Ascending aorta (tissue), 2 donors: ENCODE results near the gene CELA1. TPM values are rescaled to one million over a fixed set of nuclear protein-coding genes. Genes with fewer than 3 reads are reported as not detected.

Source experiments
- DNase-seq, 2 donors: peaks; one replicate each; pipeline ENCODE4 v3.0.0-alpha.2; 2019; ENCODE audit warnings: low spot score in 2 of 2
- H3K27ac ChIP-seq, 2 donors: fragments of 200-600 bp; sonication (generic); one replicate each; pipeline ENCODE4 v1.5.1; 2016 to 2017; ENCODE audit warnings: mild to moderate bottlenecking in 1 of 2
- H3K27me3 ChIP-seq: fragments of 200-600 bp; sonication (generic); one replicate; pipeline ENCODE4 v1.5.1; 2017
- H3K36me3 ChIP-seq, 2 donors: fragments of 200-600 bp; sonication (generic); one replicate each; pipeline ENCODE4 v1.5.1; 2016
- H3K4me1 ChIP-seq, 2 donors: fragments of 200-600 bp; sonication (generic); one replicate each; pipeline ENCODE4 v1.5.1; 2016 to 2017; ENCODE audit warnings: mild to moderate bottlenecking in 1 of 2
- H3K4me3 ChIP-seq, 2 donors: fragments of 200-600 bp; sonication (generic); one replicate each; pipeline ENCODE4 v1.5.1; 2016 to 2017; ENCODE audit warnings: mild to moderate bottlenecking in 1 of 2
- H3K9me3 ChIP-seq, 2 donors: fragments of 200-600 bp; sonication (generic); one replicate each; pipeline ENCODE4 v1.5.1; 2016
- intact Hi-C: fragments of 100-400 bp; cut with DNase I; formaldehyde crosslinking; loops from one replicate; pipeline ENCODE4 v1.15.1; 2023
- total RNA-seq: library from RNA; depleted of rRNA; stranded (reverse); fragments of >200 nt; gene quantifications from one replicate; pipeline ENCODE4 v1.1.0, GENCODE V29; 2016
- TF ChIP-seq, protein P1 (sequence below), 3 experiments: fragments of 200-600 bp in 2 of 3; fragments of 450-650 bp in 1 of 3; sonication (generic) in 2 of 3; IDR thresholded peaks; one replicate each; pipeline ENCODE4 v1.5.1; 2016 to 2019; ENCODE audit warnings: antibody characterized with exemption in 3 of 3, mild to moderate bottlenecking in 1 of 3, moderate library complexity in 1 of 3

The CELA1 gene
- total RNA-seq = not detected

DNA sequence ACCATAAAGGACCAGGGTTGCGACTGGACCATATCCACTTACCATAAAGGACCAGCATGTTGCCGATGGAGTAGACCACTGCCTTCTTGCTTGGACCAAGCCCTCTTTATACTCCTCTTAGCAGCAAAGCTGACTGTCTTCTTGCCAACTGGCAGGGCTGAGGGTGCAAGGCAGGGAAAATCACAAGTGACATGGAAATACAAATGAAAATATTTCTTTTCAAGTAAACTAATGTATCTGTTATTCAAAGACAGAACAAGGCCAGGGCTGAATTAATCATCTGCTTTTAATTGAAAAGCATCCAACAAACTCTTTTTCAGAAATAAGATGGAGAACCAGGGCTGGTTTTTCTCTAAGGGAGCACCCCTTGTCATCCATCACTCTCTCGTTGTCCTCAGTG, at the start of gene CELA1:
CELA1 (minus strand) TSS at position 99 of the 400 bp plus-strand sequence; CDS start at position 58, 41 bp downstream.
- H3K9me3 ChIP-seq = no peaks in the 10 kb centered on the region
- no peaks in the 10 kb centered on the region for H3K36me3 ChIP-seq
- intact Hi-C loops = no loop called here
- H3K4me3 ChIP-seq = no peak within 1 kb of the TSS
- no peak within 1 kb of the TSS for H3K27ac ChIP-seq
- H3K4me1 ChIP-seq = no peaks in the 10 kb centered on the region
- H3K27me3 ChIP-seq = no peaks in the 10 kb centered on the region
- TF ChIP-seq, protein P1, sequence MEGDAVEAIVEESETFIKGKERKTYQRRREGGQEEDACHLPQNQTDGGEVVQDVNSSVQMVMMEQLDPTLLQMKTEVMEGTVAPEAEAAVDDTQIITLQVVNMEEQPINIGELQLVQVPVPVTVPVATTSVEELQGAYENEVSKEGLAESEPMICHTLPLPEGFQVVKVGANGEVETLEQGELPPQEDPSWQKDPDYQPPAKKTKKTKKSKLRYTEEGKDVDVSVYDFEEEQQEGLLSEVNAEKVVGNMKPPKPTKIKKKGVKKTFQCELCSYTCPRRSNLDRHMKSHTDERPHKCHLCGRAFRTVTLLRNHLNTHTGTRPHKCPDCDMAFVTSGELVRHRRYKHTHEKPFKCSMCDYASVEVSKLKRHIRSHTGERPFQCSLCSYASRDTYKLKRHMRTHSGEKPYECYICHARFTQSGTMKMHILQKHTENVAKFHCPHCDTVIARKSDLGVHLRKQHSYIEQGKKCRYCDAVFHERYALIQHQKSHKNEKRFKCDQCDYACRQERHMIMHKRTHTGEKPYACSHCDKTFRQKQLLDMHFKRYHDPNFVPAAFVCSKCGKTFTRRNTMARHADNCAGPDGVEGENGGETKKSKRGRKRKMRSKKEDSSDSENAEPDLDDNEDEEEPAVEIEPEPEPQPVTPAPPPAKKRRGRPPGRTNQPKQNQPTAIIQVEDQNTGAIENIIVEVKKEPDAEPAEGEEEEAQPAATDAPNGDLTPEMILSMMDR (IDR thresholded peaks at IDR 0.05) = no peak
- no peak for DNase-seq

DNA sequence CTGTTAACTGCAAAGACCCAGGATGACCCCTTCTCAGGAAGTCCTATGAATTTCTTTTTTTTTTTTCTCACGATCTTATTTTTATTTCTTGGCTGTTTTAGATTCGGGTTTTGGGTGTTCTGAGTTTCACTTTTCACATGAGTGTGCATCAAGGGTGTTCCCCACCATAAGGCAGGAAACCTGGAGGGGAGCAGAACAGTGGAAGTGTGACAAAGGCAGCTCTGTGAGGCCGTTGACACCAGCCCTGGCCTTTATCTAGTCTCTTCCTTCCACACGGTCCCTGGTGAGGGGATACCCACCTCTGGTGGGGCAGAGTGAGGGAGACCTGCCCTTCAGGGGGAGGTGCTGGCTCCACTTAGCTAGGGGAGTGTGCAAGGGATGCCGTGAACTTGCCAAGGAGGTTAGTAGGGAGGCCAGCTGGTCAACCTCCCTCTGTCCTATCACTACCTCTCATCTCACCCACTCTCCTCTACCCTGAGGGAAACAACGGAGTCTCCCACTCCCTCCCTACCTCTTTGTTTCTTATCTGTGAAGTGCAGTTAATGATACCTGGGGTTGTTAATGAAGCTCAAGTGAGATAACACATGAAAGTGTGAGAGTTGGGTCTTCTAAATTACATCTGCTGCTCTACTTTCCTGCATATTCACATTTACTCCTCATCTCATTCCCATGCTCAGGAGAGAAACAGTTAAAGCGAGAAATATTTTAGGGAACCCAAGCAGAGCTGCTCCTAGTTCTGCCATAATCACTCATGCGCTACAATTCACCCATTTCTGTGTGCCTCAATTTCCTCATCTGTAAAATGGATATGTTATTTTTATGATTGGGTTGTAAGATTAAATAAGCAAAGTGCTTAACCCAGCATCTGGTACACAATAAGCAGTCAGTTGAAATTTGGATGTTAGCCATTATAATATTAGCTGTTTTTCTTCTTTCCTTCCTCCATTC, 49.1 kb upstream of the CELA1 start:
- no peak for DNase-seq
- Histone ChIP-seq H3K4me1 (peaks cover 0 to 7% of the 10 kb centered on the region in 2 donors), H3K9me3 (no peaks in the 10 kb centered on the region), H3K27ac (no peak overlapping the region), H3K27me3 (no peaks in the 10 kb centered on the region), H3K36me3 (no peaks in the 10 kb centered on the region), H3K4me3 (no peak overlapping the region)
- intact Hi-C loops = no loop called here
- TF ChIP-seq, protein P1 (IDR thresholded peaks at IDR 0.05) = no peak

DNA sequence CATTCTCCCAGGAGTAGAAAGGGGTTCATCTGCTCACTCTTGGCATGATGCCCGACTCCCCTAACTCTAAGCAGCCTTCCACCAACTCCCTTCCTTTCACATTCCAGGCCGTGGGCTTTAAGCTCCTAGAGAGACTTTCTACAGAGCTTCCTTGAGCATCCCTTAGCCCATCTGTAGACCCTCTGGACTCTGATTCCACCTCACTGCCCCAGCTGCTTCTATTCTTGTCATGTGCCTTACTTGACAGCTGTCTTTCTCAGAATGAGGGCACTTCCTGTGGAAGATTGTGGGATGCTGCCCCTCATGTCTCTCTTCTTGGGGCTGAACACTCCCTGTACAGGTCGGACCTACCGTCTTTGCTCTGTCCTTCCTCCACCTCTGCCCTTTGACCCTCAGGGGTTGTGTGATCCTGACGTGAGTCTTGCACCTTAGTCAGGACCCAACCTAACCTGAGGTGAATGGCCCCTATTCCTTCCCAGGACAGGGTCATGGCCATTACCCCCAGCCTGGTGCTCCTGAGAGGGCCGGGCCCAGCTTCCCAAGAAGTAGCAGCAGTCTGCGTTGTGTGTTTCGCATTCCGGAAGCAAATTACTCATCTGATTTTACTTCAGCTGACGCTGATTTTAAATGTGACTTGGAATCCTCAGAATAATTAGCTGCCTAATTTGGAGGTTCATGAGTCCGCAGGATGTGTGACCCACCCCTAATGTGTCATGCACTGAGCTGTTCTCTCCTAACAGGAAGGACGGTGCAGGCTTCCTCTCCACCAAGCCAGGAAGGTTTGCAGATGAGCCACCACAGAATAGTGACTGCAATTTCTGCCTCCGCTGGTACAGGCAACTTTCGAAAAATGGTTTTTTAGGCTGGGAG, 47.4 kb upstream of the CELA1 start:
- TF ChIP-seq, protein P1 (IDR thresholded peaks at IDR 0.05) = no peak
- Histone ChIP-seq H3K27ac (no peak overlapping the region), H3K27me3 (no peaks in the 10 kb centered on the region), H3K4me3 (no peak overlapping the region), H3K36me3 (no peaks in the 10 kb centered on the region), H3K9me3 (no peaks in the 10 kb centered on the region), H3K4me1 (peaks cover 0 to 7% of the 10 kb centered on the region in 2 donors)
- peak; percentile 40 to 69 for DNase-seq
- intact Hi-C loops = no loop called here

DNA sequence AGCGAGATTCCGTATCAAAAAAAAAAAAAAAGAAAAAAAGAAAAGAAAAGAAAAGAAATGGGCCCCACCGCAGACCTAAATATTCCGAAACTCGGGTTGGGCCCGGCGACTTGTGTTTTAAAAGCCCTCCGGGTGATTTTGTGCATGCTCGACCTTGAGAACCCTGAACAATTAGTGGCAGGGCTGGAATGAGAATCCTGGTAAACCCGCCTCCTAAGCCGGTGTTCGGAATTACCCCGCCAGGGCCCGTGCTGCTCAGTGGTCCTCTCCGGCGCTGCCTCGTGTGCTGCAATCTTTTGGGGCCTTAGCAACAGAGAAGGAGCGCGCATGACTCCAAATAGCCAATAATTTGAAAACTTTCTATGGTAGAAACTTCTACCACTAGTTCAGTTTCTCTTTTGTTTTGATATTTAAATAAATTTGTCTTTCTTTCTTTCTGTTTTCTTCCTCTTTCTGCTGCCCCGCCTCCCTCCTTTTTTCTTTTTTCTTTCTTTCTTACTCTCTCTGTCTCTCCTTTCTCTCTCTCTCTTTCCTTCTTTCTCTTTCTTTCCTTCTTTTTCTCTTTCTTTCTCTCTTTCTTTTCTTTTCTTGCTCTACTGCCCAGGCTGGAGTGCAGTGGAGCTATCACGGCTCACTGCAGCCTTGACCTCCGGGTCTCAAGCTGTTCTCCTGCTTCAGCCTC, 46.2 kb upstream of the CELA1 start:
- H3K27ac ChIP-seq = no peak overlapping the region
- H3K36me3 ChIP-seq = no peaks in the 10 kb centered on the region
- peaks cover 0 to 7% of the 10 kb centered on the region in 2 donors for H3K4me1 ChIP-seq
- TF ChIP-seq, protein P1 (IDR thresholded peaks at IDR 0.05) = no peak
- intact Hi-C loops = no loop called here
- no peaks in the 10 kb centered on the region for H3K9me3 ChIP-seq
- peak overlapping the region; percentile 62 to 72 for H3K4me3 ChIP-seq
- no peak for DNase-seq
- no peaks in the 10 kb centered on the region for H3K27me3 ChIP-seq
